HAP-1 (cell line): Measurements from ENCODE around the gene SLC41A1.

Source experiments
- DNase-seq, 2 experiments: peaks; one replicate each; pipeline ENCODE4 v3.0.0-alpha.2; 2016 to 2020; ENCODE audit warnings: low spot score in 2 of 2
- H3K27me3 ChIP-seq: fragments of 250-450 bp; sonication (Bioruptor Pico); 2 replicates; pipeline ENCODE4 v1.5.1; 2020; ENCODE audit warnings: low read depth, mild to moderate bottlenecking, moderate library complexity
- H3K36me3 ChIP-seq: fragments of 250-450 bp; sonication (Bioruptor Pico); replicated peaks from 2 replicates; pipeline ENCODE4 v1.5.1; 2020; ENCODE audit warnings: mild to moderate bottlenecking
- H3K4me1 ChIP-seq: fragments of 250-450 bp; sonication (Bioruptor Pico); 2 replicates; pipeline ENCODE4 v1.5.1; 2020; ENCODE audit warnings: mild to moderate bottlenecking
- H3K4me3 ChIP-seq: fragments of 250-450 bp; sonication (Bioruptor Pico); 2 replicates; pipeline ENCODE4 v1.5.1; 2020; ENCODE audit warnings: mild to moderate bottlenecking, moderate library complexity
- H3K9me3 ChIP-seq: fragments of 250-450 bp; sonication (Bioruptor Pico); 2 replicates; pipeline ENCODE4 v1.5.1; 2020; ENCODE audit warnings: mild to moderate bottlenecking, moderate library complexity
- in situ Hi-C: fragments of 300-500 bp; cut with MboI; formaldehyde crosslinking; loops from 3 replicates; pipeline ENCODE4 v1.14.3; 2020; ENCODE audit warnings: low sequenced_read_pairs, inconsistent platforms, mixed read lengths

The SLC41A1 gene

DNA sequence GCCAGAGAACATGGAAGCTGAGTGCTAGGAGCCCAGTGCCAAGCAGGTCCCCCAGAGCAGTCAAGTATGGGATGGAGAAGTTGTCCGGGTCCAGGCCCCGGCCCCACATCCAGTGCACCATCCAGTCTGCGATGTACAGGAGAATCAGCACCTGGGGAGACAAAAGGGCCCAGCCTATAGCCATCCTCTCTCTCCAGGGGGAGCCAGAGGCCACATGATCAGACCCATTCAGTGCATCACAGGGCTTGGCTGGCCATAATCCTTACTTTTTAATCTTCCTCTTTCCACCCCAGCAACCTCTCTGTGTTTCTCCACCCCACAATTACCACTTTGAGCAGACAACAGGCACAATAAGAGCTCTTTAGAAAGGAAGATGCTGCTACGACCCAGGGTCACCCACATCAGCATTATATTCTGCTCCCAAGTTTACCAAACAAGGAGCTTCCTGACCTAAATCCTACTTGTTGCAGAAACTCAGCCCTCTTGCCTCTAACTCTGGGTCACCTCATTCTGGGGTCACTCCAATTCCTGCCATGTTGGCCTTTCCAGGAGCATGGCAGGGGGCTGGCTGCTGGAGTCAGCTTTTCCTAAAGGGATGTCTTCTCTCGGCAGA is 21.3 kb downstream of the SLC41A1 start:
- no peaks in the 10 kb centered on the region for H3K9me3 ChIP-seq
- no peak overlapping the region for H3K4me3 ChIP-seq
- peaks cover 40% of the 10 kb centered on the region for H3K36me3 ChIP-seq
- H3K4me1 ChIP-seq, result no peaks in the 10 kb centered on the region
- DNase-seq, result peak; percentile 39 to 79
- no peaks in the 10 kb centered on the region for H3K27me3 ChIP-seq
- in situ Hi-C loops, result loop anchor here (5.0 to 10.0 kb wide), 3 partner anchors 121 to 313 kb away; no protein-coding TSS in a partner anchor

GRCh38 chr1:205787287-205787916 is 25.6 kb downstream of the SLC41A1 start:
- in situ Hi-C loops, result no loop called here
- no peak overlapping the region for H3K4me3 ChIP-seq
- H3K9me3 ChIP-seq, result no peaks in the 10 kb centered on the region
- no peaks in the 10 kb centered on the region for H3K4me1 ChIP-seq
- no peak for DNase-seq
- peaks cover 16% of the 10 kb centered on the region for H3K36me3 ChIP-seq
- H3K27me3 ChIP-seq, result no peaks in the 10 kb centered on the region

- Histone ChIP-seq H3K27me3 (no peaks in the 10 kb centered on the region), H3K4me1 (no peaks in the 10 kb centered on the region), H3K36me3 (peaks cover 11% of the 10 kb centered on the region), H3K4me3 (no peak overlapping the region), H3K9me3 (no peaks in the 10 kb centered on the region)
- no peak for DNase-seq
- in situ Hi-C loops, result no loop called here
Measured at GRCh38 chr1:205786601-205787000, 26.4 kb downstream of the SLC41A1 start.

DNA sequence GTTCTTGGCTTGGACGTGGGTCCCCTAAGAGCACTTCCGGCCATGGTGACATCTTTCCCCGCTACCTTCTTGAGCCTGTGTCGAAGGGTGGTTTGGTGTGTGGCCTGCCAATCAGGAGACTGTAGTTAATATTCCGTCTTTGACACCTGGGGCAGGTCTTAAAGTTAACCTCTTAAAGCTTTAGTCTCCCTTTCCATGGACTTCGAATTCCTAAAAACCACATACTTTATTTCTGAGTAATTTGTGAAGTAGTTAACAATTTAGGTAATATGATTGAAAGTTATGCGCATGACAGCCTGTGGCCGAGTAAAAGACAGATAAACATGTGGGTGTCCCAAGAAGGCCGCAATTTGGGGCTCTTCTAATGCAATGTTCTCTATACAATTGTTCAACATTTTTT is 27.6 kb downstream of the SLC41A1 start:
- Histone ChIP-seq H3K36me3 (peaks cover 2% of the 10 kb centered on the region; the same call in 1 of the 2 replicates), H3K9me3 (no peaks in the 10 kb centered on the region), H3K27me3 (no peaks in the 10 kb centered on the region), H3K4me3 (no peak overlapping the region), H3K4me1 (no peaks in the 10 kb centered on the region)
- DNase-seq, result no peak
- in situ Hi-C loops, result no loop called here

DNA sequence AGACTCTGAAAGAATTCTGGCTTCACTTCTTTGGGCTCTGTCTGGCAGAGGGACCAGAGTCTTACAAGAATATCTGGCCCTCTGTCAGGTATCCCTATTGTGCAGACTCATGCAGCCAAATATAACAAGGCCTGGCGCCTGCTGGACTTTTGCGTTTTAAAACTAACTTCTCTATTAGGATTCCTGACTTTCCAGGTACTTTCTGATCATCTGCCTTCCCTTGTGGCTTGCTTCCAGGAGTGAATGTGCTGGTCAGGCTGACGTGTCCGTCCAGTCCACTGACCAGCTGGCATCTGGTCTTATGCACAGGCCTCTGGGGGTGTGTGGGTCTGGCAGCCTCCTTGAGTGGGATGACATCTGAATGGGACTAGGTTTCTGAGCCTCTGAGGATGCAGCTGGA is 29.1 kb downstream of the SLC41A1 start:
- in situ Hi-C loops, result no loop called here
- H3K27me3 ChIP-seq, result no peaks in the 10 kb centered on the region
- no peak for DNase-seq
- no peaks in the 10 kb centered on the region for H3K36me3 ChIP-seq
- no peaks in the 10 kb centered on the region for H3K9me3 ChIP-seq
- H3K4me1 ChIP-seq, result no peaks in the 10 kb centered on the region
- no peak overlapping the region for H3K4me3 ChIP-seq

GRCh38 chr1:205783433-205783795 is 29.6 kb downstream of the SLC41A1 start:
- no peak for DNase-seq
- H3K4me1 ChIP-seq, result no peaks in the 10 kb centered on the region
- H3K4me3 ChIP-seq, result no peak overlapping the region
- H3K36me3 ChIP-seq, result no peaks in the 10 kb centered on the region
- in situ Hi-C loops, result no loop called here
- H3K27me3 ChIP-seq, result no peaks in the 10 kb centered on the region
- no peaks in the 10 kb centered on the region for H3K9me3 ChIP-seq

DNA sequence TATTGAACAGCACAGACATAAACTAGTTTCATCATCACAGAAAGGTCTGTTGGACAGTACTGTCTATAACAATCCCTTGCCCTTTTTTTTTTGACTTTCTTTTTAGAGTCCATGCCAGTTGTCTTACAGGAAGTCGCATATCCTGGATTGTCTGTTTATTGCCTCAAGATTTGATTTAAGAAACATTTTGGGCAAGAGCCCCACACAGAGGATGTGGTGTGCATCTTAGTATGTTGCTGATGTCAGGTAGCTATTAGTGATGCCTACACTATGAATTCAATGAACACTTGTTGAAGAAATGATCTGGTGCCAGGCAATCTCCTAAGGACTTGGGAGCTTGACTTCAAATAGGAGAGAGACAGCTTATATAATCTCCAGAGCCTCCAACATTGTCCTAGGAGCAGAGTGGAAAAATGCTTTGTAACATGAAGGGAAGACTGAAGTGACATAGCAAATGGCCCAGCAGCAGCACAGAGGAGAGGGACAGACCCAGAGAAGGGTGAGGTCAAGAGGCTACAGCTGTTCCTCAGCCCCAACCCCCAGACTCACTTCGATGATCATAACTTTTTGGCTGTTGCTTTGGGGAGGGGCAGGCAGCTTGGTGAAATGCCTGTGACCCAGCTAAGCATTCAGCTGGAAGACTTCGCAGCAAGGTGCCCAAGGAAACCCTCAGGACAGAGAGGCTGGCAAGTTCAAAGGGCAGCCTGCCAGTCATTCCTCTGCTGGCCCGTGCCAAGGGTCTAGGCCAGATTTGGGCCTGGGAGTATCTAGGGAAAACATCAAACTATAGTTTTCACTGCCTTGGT is 30.2 kb downstream of the SLC41A1 start:
- Histone ChIP-seq H3K27me3 (no peaks in the 10 kb centered on the region), H3K9me3 (no peaks in the 10 kb centered on the region), H3K4me1 (no peaks in the 10 kb centered on the region), H3K4me3 (no peak overlapping the region), H3K36me3 (no peaks in the 10 kb centered on the region)
- no peak for DNase-seq
- in situ Hi-C loops, result no loop called here

DNA sequence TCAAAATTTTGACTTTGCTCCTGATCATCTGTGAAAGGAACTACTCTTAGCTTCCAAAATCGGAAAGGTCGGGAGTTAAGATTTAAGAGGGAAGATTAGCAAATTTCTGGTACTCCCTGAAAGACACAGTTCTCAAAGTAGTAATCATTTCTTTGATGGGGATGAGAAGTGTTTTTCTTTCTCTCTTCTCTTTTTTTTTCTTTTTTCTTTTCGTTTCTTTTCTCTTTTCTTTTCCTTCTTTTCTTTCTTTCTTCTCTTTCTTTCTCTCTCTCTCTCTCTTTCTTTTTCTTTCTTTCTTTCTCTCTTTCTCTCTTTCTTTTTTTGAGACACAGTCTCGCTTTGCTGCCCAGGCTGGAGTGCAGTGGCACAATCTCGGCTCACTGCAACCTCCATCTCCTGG is 32.7 kb downstream of the SLC41A1 start:
- H3K4me1 ChIP-seq, result no peaks in the 10 kb centered on the region
- H3K36me3 ChIP-seq, result no peaks in the 10 kb centered on the region
- no peaks in the 10 kb centered on the region for H3K9me3 ChIP-seq
- no peak overlapping the region for H3K4me3 ChIP-seq
- in situ Hi-C loops, result no loop called here
- no peaks in the 10 kb centered on the region for H3K27me3 ChIP-seq
- DNase-seq, result no peak

GRCh38 chr1:205777994-205778393 is 35.0 kb downstream of the SLC41A1 start:
- in situ Hi-C loops, result no loop called here
- H3K9me3 ChIP-seq, result no peaks in the 10 kb centered on the region
- no peaks in the 10 kb centered on the region for H3K4me1 ChIP-seq
- H3K27me3 ChIP-seq, result no peaks in the 10 kb centered on the region
- 0 out of 2 replicates have a peak, but pooled peaks cover 2% of the 10 kb centered on the region for H3K36me3 ChIP-seq
- DNase-seq, result no peak
- H3K4me3 ChIP-seq, result no peak overlapping the region

DNA sequence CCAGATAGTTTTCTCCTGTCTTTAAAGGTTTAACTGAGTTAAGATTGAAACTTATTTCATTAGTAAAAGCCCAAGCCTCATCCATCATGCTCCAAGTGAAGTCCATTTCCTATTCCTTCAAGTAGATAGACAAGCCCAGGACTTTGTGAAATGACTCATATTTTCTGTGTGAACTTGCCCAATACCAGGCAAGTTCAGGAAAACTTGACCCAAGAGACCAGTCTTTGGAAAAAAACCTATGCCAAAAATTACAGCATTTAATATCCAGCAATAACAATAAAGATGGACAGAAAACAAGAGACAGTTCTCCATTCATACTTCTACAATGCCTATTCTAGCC is 37.3 kb downstream of the SLC41A1 start:
- Histone ChIP-seq H3K9me3 (no peaks in the 10 kb centered on the region), H3K4me3 (no peak overlapping the region), H3K36me3 (0 out of 2 replicates have a peak, but pooled peaks cover 2% of the 10 kb centered on the region), H3K27me3 (no peaks in the 10 kb centered on the region), H3K4me1 (no peaks in the 10 kb centered on the region)
- no peak for DNase-seq
- in situ Hi-C loops, result no loop called here

- Histone ChIP-seq H3K36me3 (0 out of 2 replicates have a peak, but pooled peaks cover 2% of the 10 kb centered on the region), H3K27me3 (no peaks in the 10 kb centered on the region), H3K9me3 (no peaks in the 10 kb centered on the region), H3K4me1 (no peaks in the 10 kb centered on the region), H3K4me3 (peak within 1 kb of the TSS; percentile 60)
- DNase-seq, result peak; percentile 88 to 89
- in situ Hi-C loops, result no loop called here
Measured at GRCh38 chr1:205775015-205775716, 37.8 kb downstream of the SLC41A1 start, which contains the start of gene RAB29. Gene RAB29 (minus strand): TSS chr1:205775482. CDS start chr1:205774956, 526 bp downstream.

DNA sequence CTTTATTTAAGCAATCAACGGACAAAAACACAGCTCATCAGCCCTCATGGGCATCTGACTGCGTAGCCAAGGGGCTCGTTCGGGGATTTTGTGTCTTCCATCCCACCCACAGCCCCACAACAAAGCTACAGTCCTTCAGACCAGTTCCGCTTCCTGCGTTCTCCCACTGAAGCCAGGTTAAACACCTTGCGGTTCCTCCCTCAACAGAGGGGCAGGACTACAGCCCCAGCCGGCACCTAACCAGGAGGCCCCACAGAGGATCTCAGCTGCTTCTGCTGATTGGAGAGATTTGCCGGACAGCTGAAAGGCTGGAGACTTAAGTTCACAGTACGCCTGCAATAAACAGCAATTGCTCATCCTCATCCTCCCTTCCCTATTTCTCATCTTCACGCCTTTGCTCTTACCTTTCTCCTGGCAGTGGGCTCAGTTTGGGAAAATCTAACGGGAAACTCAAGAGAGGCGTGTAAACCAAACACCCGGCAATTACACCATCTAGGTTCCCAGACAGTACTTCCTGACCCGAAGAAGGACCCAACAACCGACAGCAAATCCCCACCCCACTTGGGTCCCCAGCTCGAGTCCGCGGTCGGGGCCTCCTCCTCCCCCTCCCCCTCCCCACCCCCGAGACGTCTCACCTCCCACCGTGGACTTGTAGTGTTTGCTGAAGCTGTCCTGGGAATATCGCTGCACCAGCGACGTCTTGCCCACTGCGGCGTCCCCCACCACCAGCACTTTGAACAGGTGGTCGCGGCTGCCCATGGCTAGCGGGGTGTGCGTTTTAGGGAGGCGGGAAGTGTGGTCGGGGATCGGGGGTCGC is 38.6 kb downstream of the SLC41A1 start:
- peak; percentile 30 to 40 for DNase-seq
- Histone ChIP-seq H3K4me3 (peak overlapping the region; percentile 60), H3K9me3 (no peaks in the 10 kb centered on the region), H3K36me3 (0 out of 2 replicates have a peak, but pooled peaks cover 2% of the 10 kb centered on the region), H3K4me1 (no peaks in the 10 kb centered on the region), H3K27me3 (no peaks in the 10 kb centered on the region)
- in situ Hi-C loops, result no loop called here

GRCh38 chr1:205772607-205773032 is 40.4 kb downstream of the SLC41A1 start:
- no peaks in the 10 kb centered on the region for H3K27me3 ChIP-seq
- no peak for DNase-seq
- no peaks in the 10 kb centered on the region for H3K9me3 ChIP-seq
- no peaks in the 10 kb centered on the region for H3K4me1 ChIP-seq
- no peak overlapping the region for H3K4me3 ChIP-seq
- H3K36me3 ChIP-seq, result 0 out of 2 replicates have a peak, but pooled peaks cover 2% of the 10 kb centered on the region
- in situ Hi-C loops, result no loop called here
